DOHH2 (cell line): ENCODE measurements around the gene RELN.

Source experiments
- H3F3A ChIP-seq: fragments of 200-600 bp; sonication (generic), shearing (Covaris generic); 2 replicates; pipeline ENCODE4 v1.6.0; 2016; ENCODE audit warnings: antibody characterized with exemption, mild to moderate bottlenecking; ENCODE audit not compliant: control insufficient read depth, insufficient read depth
- H3K27ac ChIP-seq: fragments of 200-600 bp; sonication (generic); 2 replicates; pipeline ENCODE4 v1.5.1; 2014; ENCODE audit warnings: low read depth, mild to moderate bottlenecking, low read length, moderate library complexity
- H3K27me3 ChIP-seq: fragments of 200-600 bp; sonication (generic); 2 replicates; pipeline ENCODE4 v1.6.1; 2014; ENCODE audit warnings: mild to moderate bottlenecking, low read length, mixed read lengths; ENCODE audit not compliant: control insufficient read depth
- H3K36me3 ChIP-seq: fragments of 200-600 bp; sonication (generic); 2 replicates; pipeline ENCODE4 v1.6.1; 2014; ENCODE audit warnings: mild to moderate bottlenecking, low read length, moderate library complexity, mixed read lengths; ENCODE audit not compliant: control insufficient read depth
- H3K4me1 ChIP-seq: fragments of 200-600 bp; sonication (generic); 2 replicates; pipeline ENCODE4 v1.6.1; 2014; ENCODE audit warnings: mild to moderate bottlenecking, low read length, mixed read lengths; ENCODE audit not compliant: control insufficient read depth
- H3K4me2 ChIP-seq: fragments of 200-600 bp; sonication (generic); 2 replicates; pipeline ENCODE4 v1.6.0; 2014; ENCODE audit warnings: mild to moderate bottlenecking, low read length, moderate library complexity
- H3K4me3 ChIP-seq: fragments of 200-600 bp; sonication (generic); 2 replicates; pipeline ENCODE4 v1.5.1; 2014; ENCODE audit warnings: mild to moderate bottlenecking, low read length, mixed read lengths
- H3K79me2 ChIP-seq: fragments of 200-600 bp; sonication (generic); 2 replicates; pipeline ENCODE4 v1.6.1; 2014; ENCODE audit warnings: mild to moderate bottlenecking, low read length, mixed read lengths; ENCODE audit not compliant: control insufficient read depth
- H3K9me2 ChIP-seq: fragments of 200-600 bp; sonication (generic); replicated peaks from 2 replicates; pipeline ENCODE4 v1.6.1; 2014; ENCODE audit warnings: mild to moderate bottlenecking, low read length, mixed read lengths; ENCODE audit not compliant: control insufficient read depth
- H3K9me3 ChIP-seq: fragments of 200-600 bp; sonication (generic); 2 replicates; pipeline ENCODE4 v1.6.1; 2014; ENCODE audit warnings: antibody characterized with exemption, low read length, mixed read lengths; ENCODE audit not compliant: control insufficient read depth, insufficient read depth
- H4K20me1 ChIP-seq: fragments of 200-600 bp; sonication (generic); 2 replicates; pipeline ENCODE4 v1.6.0; 2014; ENCODE audit warnings: low read depth, mild to moderate bottlenecking, antibody characterized with exemption, low read length, moderate library complexity; ENCODE audit not compliant: control insufficient read depth, insufficient read depth
- EZH2phosphoT487 ChIP-seq: fragments of 200-600 bp; sonication (generic); IDR thresholded peaks from 2 replicates; pipeline ENCODE4 v1.6.1; 2017; ENCODE audit warnings: borderline replicate concordance, mild to moderate bottlenecking, antibody characterized with exemption, low read length, moderate library complexity, mixed read lengths
- TF ChIP-seq, protein P1 (sequence below): fragments of 200-600 bp; sonication (generic); IDR thresholded peaks from one replicate; pipeline ENCODE4 v1.5.1; 2014; ENCODE audit warnings: antibody characterized with exemption, mild to moderate bottlenecking, low read depth, low read length; ENCODE audit not compliant: poor library complexity, severe bottlenecking

The RELN gene

DNA sequence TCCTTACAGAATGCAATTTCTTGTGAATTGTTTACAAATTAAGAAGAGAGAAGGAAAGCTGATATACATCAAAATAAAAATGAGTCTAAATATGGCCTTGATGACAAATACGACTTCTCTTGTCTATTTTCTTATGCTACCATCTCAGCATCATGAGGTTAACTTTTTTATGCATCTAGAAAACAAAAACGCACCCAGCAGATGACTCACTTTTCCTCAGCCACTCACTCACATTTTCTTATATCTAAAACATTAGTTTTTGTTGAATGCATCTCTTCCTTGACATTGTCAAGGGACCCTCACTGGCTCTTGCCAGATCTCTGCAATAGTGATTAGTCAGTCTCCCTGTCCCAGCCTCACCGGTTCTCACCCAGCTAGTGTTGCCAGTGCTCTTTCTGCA, 287.0 kb downstream of the RELN start:
- Histone ChIP-seq H3K36me3 (no peaks in the 10 kb centered on the region), H3K9me2 (no peaks in the 10 kb centered on the region), H4K20me1 (no peaks in the 10 kb centered on the region), H3K9me3 (no peaks in the 10 kb centered on the region), H3K27me3 (no peaks in the 10 kb centered on the region), H3K4me1 (no peaks in the 10 kb centered on the region), H3F3A (no peaks in the 10 kb centered on the region), H3K27ac (no peak overlapping the region), H3K4me3 (no peak overlapping the region), H3K79me2 (no peaks in the 10 kb centered on the region), H3K4me2 (no peak overlapping the region)
- TF ChIP-seq, protein P1, sequence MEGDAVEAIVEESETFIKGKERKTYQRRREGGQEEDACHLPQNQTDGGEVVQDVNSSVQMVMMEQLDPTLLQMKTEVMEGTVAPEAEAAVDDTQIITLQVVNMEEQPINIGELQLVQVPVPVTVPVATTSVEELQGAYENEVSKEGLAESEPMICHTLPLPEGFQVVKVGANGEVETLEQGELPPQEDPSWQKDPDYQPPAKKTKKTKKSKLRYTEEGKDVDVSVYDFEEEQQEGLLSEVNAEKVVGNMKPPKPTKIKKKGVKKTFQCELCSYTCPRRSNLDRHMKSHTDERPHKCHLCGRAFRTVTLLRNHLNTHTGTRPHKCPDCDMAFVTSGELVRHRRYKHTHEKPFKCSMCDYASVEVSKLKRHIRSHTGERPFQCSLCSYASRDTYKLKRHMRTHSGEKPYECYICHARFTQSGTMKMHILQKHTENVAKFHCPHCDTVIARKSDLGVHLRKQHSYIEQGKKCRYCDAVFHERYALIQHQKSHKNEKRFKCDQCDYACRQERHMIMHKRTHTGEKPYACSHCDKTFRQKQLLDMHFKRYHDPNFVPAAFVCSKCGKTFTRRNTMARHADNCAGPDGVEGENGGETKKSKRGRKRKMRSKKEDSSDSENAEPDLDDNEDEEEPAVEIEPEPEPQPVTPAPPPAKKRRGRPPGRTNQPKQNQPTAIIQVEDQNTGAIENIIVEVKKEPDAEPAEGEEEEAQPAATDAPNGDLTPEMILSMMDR: no peak
- no peak for TF ChIP-seq EZH2phosphoT487

DNA sequence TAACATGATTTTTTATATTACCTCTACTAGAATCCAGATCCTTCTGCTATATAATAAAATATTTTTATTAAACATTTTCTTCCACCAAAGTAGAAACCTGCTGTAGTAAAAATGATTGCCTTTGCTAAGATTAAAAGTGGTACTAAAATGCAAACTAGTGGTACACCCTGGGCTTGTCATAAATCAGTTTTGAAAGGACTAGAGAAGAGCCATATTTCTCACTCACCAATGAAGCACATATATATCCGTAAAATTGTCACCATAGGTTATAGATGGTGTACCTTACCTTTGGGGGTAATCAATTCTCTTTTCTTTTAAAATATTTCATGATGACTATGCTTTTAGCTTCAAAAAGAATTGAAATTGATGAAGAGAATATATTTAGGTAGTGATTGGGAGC, 290.4 kb downstream of the RELN start:
- no peak overlapping the region for H3K4me2 ChIP-seq
- no peaks in the 10 kb centered on the region for H3K9me3 ChIP-seq
- H3K4me3 ChIP-seq: no peak overlapping the region
- no peaks in the 10 kb centered on the region for H3K4me1 ChIP-seq
- no peaks in the 10 kb centered on the region for H3K9me2 ChIP-seq
- no peaks in the 10 kb centered on the region for H3K27me3 ChIP-seq
- no peaks in the 10 kb centered on the region for H4K20me1 ChIP-seq
- H3K79me2 ChIP-seq: no peaks in the 10 kb centered on the region
- no peak overlapping the region for H3K27ac ChIP-seq
- H3K36me3 ChIP-seq: no peaks in the 10 kb centered on the region
- H3F3A ChIP-seq: no peaks in the 10 kb centered on the region
- TF ChIP-seq, protein P1: no peak
- TF ChIP-seq EZH2phosphoT487: no peak

DNA sequence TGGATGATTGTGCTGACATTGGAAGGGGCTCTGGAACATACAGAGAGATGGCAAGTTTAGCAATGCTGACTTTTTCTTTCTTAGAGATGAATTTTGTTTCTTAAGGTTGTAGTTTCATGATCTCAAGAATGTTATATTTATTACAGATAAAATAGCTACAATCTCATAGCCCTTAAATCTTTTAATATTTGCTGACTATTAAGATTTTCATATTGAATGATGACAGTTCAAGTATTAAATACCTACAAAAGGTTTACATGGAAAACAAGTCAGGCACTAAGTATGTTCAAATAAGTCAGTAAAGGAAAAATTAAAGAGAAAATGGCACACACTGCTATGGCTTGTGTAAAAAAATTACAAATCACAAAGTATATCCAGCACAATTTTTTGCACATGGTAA, 291.4 kb downstream of the RELN start:
- H3K4me1 ChIP-seq: no peaks in the 10 kb centered on the region
- no peaks in the 10 kb centered on the region for H3K9me3 ChIP-seq
- H3K27ac ChIP-seq: no peak overlapping the region
- no peaks in the 10 kb centered on the region for H3K36me3 ChIP-seq
- no peak for TF ChIP-seq EZH2phosphoT487
- TF ChIP-seq, protein P1: no peak
- no peaks in the 10 kb centered on the region for H3K9me2 ChIP-seq
- H3K4me2 ChIP-seq: no peak overlapping the region
- H3K4me3 ChIP-seq: no peak overlapping the region
- H3F3A ChIP-seq: no peaks in the 10 kb centered on the region
- H3K27me3 ChIP-seq: no peaks in the 10 kb centered on the region
- no peaks in the 10 kb centered on the region for H3K79me2 ChIP-seq
- H4K20me1 ChIP-seq: no peaks in the 10 kb centered on the region

DNA sequence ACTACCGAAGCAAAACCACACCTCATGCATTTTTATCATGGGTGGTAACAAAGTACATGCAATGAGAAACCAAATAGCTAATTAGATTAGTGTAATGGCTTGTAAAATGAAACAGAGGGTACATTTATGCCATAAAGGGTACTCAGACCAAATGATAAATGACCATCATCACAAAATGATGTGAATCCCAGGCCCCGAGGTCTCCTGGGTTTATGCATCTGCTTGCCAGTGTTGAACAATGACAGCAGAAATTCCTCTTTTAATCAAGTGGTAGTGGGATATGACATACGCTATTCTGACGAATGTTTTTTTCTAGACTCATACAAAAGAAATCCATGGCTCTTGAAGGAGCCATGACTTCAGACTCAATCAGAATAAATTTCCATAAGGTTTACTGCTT, 293.9 kb downstream of the RELN start:
- no peaks in the 10 kb centered on the region for H4K20me1 ChIP-seq
- TF ChIP-seq, protein P1: no peak
- TF ChIP-seq EZH2phosphoT487: no peak
- H3K36me3 ChIP-seq: no peaks in the 10 kb centered on the region
- H3K9me3 ChIP-seq: no peaks in the 10 kb centered on the region
- no peaks in the 10 kb centered on the region for H3K4me1 ChIP-seq
- no peaks in the 10 kb centered on the region for H3K79me2 ChIP-seq
- H3K4me3 ChIP-seq: no peak overlapping the region
- H3K27ac ChIP-seq: no peak overlapping the region
- H3F3A ChIP-seq: no peaks in the 10 kb centered on the region
- H3K9me2 ChIP-seq: no peaks in the 10 kb centered on the region
- no peak overlapping the region for H3K4me2 ChIP-seq
- no peaks in the 10 kb centered on the region for H3K27me3 ChIP-seq
